Stimulated activated CD8-positive, alpha-beta memory T cell treated with anti-CD3 and anti-CD28 coated beads, Interleukin-12 subunit alpha, Interleukin-12 subunit beta, amount 100 ng/mL, for 1 hour (primary cell): ENCODE data around the gene SCAI.
"Not testable (repeated sequence)": the region's sequence is repeated elsewhere in the genome, so short reads cannot be mapped to it uniquely, and the experiment has no call there.

Experiments used
- DNase-seq: peaks from one replicate; pipeline ENCODE4 v3.0.0-alpha.2; 2020; ENCODE audit warnings: low read depth

Gene SCAI

DNA sequence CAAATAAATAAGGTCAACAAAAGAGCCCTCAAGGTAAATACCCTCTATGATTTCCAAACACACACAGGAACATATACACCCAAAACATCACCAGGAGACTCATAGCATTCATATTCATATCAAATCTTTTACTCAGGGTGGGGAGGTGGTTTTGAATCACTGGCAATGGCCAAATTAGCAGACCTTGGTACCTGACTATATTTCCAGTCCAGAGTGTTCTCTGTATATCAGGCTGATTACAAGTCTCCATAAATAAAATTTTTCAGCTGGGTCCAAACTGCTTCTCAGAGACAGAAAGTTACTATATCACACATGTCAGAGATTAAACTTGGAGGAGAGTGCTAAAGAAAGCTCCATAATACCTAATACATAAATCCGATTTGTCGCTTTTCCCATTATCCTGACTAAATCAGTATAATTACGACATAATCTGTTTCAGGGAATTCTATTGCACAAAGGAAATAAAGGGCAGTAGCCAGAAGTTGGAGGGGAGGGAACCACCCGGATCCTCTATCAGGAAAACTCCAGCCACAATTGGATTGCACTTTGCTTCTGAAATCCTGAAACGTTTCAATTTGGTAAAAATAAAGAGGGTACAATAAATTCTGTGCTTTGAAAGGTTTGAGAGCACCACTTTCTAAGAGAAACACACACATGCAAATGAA lies 195.5 kb downstream of the SCAI start:
- DNase-seq, result no peak

- DNase-seq, result no peak
Observed at GRCh38 chr9:124946167-124946566, 197.2 kb downstream of the SCAI start.

GRCh38 chr9:124941679-124942561 lies 201.4 kb downstream of the SCAI start:
- peak; percentile 28 for DNase-seq

DNA sequence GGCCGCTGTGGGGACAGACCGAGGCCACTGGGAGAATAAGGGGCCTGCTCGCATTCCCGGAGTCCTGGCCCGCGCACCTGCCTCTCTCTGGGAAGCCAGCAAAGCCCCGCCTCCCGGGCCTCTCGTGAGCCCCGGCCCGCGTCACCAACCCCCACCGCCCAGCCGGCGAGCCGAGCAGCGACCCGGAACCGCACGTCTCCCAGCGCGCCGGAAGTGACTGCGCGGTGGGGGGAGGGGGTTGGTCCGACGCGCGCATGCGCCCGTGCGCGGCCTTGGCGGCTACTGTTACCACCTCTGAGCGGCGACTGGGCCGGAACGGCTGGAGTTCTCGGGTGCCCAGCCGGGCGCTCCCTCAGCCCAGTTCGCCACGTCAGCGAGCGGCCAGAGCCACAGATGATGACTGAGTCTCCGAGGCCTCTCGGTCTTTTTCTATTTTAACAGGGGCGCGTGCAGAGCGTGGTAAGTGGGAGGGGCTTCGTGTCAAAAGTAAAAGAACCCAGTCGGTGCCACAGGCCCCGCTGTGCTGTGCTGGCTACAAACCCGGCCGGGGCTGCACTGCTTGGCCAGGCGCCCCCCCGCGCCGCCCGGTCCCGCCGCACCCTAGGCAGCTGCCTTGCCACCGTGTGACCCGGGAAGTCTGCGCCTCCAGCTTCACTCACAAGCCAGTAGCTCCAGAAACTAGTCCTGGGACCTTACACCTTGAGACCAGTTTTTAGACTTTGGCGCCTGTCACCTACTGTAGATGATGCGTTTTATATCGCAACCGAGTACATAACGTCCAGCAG lies 202.2 kb downstream of the SCAI start, which contains the start of gene GOLGA1:
TSS of gene GOLGA1 (minus strand) at position 190 of the 785 bp plus-strand sequence. CDS start 2,372 bp downstream, outside the sequence.
- DNase-seq, result peak; percentile 85

GRCh38 chr9:124940521-124940893 lies 202.8 kb downstream of the SCAI start:
- peak; percentile 15 for DNase-seq

DNA sequence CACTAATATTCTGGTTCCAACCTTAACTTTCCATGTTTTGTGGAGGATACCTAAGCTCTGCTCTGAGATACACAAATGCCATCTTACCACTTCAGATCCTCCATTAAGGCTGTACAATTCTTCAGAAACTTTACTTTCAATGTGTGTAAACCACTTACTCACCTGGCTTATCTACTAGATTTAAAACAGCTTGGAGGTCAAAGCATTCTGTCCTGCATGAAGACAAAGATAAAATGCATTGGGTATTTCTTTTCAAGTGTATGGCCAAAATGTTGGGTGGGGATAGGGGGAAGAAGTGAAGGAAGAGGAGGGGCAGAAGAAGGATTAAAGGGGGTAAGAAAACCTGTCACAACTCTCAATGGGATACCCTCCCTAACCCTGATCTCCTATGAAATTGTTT lies 203.4 kb downstream of the SCAI start:
- DNase-seq, result no peak

GRCh38 chr9:124934290-124934689 lies 209.0 kb downstream of the SCAI start:
- no peak for DNase-seq

DNA sequence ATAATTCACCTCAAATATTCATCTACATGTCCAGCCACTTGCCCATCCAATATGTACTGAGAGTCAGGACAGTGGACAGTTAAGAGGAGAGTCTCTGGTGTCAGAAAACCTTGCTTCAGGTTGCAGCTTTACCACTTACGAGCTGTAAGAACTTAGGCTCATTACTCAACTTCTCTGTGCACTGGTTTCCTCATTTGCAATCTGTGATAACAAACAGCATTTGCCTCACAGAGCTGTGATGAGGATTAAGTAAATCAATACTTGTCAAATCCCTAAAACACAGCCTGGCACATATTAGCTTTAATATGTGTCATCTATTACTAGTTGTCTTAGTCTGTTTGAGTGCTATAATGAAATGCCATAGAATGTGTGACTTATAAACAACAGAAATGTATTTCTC lies 211.0 kb downstream of the SCAI start:
- DNase-seq, result no peak

DNA sequence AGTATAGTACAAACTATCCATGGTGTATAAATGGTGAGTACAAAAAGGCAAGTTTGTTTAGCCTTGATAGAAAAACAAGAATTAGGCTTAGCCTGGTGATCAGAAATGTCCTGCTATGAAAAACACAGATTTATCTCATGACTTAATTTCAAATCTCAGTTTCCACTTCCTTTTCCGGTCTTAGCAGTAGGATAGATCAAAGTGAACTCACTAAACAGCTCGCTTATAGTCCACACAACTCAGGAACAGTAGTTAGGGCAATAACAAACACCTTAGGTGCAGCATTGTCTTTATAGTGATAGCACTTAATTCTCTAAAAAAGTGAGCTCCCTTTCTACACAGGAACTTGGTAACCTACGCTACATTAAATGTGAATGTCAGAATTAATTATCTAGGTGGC lies 213.9 kb downstream of the SCAI start:
- no peak for DNase-seq

GRCh38 chr9:124928116-124928515 lies 215.2 kb downstream of the SCAI start:
- no peak for DNase-seq

DNA sequence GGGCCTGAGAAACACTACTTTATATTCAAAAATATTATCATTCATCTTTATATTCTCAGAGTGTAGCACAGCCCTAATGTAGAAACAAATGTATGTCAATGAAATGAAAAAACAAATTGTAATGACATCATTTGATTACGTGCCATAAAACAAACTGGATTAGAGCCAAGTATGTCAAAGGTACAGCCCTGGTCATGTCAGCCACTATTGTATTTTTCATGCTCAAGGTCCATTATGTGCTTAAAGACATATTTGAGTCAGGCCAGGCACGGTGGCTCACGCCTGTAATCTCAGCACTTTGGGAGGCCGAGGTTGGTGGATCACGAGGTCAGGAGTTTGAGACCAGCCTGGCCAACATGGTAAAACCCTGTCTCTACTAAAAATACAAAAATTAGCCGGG lies 222.9 kb downstream of the SCAI start:
- DNase-seq, result not testable (repeated sequence)

DNA sequence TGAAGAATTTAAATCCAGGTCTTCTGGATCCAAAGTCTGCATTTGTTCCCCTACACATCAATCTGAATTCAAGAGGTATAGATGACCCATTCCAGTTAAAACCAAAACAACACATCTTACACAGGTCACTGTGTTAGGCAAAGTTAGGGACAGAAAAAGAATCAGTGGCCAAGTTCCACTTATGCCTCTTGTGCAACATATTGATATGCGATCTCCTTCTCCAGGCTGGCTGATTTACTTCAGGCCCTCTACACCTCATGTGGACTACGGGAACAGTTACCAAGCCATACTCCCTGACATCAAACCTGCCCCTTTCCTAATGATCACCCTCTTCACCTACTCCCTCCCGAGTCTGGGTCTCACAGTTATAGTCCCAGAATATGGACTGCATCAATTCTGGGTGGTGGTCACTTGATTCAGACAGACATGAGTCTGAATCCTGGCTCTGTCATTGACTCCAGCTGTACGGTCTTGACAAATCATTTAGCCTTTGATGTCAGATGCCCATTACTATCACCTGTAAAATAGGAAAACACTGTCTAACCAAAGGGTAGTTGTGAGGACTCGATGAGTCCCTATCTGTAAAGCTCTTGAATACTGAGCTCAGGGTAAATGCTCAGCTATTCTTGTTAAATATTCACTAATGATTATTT lies 228.4 kb downstream of the SCAI start:
- no peak for DNase-seq

- no peak for DNase-seq
Observed at GRCh38 chr9:124913378-124913777, 229.9 kb downstream of the SCAI start.

DNA sequence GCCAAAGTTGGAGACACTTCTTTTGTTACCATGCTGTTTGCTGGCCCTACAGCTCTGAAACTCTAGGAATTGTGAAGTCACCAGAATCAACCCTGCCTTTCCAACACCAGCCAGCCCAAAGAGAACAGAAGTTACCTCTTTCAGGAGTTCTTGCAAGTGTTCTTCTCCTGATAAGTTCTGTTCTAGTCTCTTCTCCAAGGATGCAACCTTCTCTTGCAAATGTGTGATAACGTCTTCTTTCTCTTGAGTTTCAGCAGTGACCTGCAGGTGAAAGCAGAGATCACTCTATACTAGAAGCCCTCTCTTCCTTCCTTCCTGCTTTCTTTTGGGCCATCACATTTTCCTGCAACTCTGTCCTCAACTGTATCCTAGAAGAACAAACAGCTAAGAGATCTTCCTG lies 231.6 kb downstream of the SCAI start:
- no peak for DNase-seq

DNA sequence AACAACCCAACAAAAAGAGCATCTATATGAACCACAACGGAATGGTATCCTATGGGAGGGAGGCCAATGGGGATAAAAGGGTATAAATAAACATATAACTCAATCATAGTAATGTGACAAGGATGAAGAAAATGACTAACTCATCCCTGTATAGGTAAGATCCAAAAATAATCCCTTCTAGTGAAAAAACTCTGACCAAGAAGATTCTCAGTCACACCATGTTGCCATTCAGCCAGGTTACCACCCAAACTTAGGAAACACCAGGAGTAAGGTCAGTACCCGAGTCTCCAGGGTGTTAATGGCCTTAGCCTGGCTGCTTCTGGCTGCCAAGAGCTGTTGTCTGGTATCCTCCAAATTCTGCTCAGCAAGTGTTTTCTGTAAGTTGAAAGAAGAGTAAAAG lies 235.2 kb downstream of the SCAI start:
- DNase-seq, result no peak

- DNase-seq, result no peak
Observed at GRCh38 chr9:124906966-124907365, 236.4 kb downstream of the SCAI start.

GRCh38 chr9:124899845-124900244 lies 243.5 kb downstream of the SCAI start:
- no peak for DNase-seq

DNA sequence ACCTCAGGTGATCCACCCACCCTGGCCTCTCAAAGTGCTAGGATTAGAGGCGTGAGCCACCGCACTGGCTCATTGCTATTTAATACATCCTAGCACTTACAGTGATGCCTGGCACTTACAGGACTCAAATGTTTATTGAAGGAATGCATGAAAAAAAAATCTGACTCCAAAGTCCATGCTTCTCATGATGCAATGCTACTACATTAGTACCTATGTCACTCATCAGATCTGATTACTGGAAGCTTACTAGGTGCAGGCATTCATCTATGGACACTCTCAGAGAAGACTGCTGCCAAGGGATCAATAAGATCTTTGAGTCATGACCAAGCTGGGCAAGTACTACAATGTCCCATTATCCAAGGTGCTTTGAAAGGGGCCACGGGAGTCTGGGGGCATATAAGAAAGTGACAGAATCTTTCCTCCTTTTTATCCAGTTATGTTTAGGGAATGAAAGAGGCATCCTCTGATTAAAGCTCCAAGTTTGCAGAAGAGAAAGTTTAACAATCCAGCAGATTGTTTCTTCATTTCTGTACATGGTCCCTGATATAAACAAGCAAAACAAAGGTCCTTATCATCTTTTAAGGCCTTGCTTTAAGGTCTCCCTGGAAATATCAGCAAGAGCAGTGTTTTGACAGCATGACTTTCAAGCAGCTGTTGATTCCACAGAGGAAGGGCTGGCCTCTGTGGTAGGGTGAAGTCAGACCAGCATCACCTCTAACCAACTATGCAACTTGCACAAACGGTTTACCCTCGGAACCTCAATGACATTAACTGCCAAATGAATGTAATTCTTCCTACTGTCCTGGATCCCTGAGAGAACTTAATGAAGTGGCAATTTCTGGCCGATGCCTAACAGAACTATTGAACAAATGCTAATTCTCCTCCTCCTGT lies 245.5 kb downstream of the SCAI start:
- DNase-seq, result no peak

DNA sequence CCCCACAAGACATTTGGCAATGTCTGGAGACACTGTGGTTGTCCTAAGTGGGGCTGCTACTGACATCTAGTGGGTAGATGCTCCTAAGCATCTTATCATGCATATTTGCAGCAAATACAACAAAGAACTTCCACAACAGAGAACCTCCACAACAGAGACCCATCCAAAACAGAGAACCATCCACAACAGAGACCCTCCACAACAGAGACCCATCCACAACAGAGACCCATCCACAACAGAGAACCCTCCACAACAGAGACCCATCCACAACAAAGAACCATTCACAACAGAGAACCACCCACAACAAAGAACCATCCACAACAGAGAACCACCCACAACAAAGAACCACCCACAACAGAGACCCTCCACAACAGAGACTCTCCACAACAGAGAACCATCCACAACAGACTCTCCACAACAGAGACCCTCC lies 248.6 kb downstream of the SCAI start:
- DNase-seq, result no peak

DNA sequence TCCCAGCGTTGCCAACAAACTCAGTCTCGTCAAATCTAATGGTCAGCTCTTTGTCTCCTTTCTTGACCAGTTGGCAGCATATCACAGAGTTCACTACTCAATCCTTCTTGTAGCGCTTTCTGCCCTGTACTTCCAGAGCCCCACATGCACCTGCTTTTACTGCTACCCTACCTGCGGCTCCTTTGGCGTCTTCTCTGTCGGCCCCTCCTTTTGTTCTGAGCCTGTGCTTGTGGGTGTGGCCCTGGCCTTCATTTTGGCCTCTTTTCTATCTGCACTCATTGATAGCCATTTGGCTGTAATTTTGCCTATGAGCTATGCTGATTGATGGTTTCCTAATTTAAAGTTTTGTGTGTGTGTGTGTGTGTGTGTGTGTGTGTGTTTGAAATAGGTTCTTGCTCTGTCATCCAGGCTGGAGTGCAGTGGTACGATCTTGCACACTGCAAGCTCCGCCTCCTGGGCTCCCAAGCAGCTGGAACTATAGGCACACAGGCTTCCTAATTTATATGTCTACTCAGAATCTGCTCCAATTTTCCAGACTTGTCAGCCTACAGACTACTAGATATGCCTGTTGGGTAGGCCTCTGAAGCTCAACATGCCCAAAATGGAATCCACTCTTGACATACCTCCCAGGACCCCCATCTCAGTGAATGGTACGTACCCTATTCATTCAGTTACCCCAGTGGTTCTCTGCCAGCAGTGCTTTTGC lies 249.1 kb downstream of the SCAI start:
- no peak for DNase-seq
